GM21367 (cell line): Measurements from ENCODE around the gene PDPN.

ENCODE experiments used
- ATAC-seq: cut with Tn5 transposase; IDR thresholded peaks from one replicate; pipeline ENCODE4 v1.9.1; 2021; ENCODE audit not compliant: unreplicated experiment

Gene PDPN

GRCh38 chr1:13616234-13616633 lies 32.6 kb downstream of the PDPN start:
- ATAC-seq, result no peak

GRCh38 chr1:13617108-13617507 lies 33.5 kb downstream of the PDPN start:
- ATAC-seq, result no peak

GRCh38 chr1:13617773-13618172 lies 34.1 kb downstream of the PDPN start:
- no peak for ATAC-seq

- no peak for ATAC-seq
These were observed 34.9 kb downstream of the PDPN start for GRCh38 chr1:13618483-13618882.

- no peak for ATAC-seq
These were observed 36.3 kb downstream of the PDPN start for GRCh38 chr1:13619909-13620308.

GRCh38 chr1:13620825-13621224 lies 37.2 kb downstream of the PDPN start:
- no peak for ATAC-seq

- no peak for ATAC-seq
These were observed 38.8 kb downstream of the PDPN start for GRCh38 chr1:13622446-13622845.

- ATAC-seq, result no peak
These were observed 39.5 kb downstream of the PDPN start for GRCh38 chr1:13623021-13623637.

- ATAC-seq, result no peak
These were observed 40.9 kb downstream of the PDPN start for GRCh38 chr1:13624526-13624925.

- no peak for ATAC-seq
These were observed 43.5 kb downstream of the PDPN start for GRCh38 chr1:13627127-13627526.

GRCh38 chr1:13628218-13628617 lies 44.6 kb downstream of the PDPN start:
- no peak for ATAC-seq

- no peak for ATAC-seq
These were observed 45.1 kb downstream of the PDPN start for GRCh38 chr1:13628711-13629110.

GRCh38 chr1:13642306-13643004 lies 58.8 kb downstream of the PDPN start:
- no peak for ATAC-seq

GRCh38 chr1:13643017-13643416 lies 59.4 kb downstream of the PDPN start:
- ATAC-seq, result no peak

- no peak for ATAC-seq
These were observed 62.9 kb downstream of the PDPN start for GRCh38 chr1:13646521-13646920.

GRCh38 chr1:13651279-13651678 lies 67.6 kb downstream of the PDPN start:
- no peak for ATAC-seq

GRCh38 chr1:13652238-13652637 lies 68.6 kb downstream of the PDPN start:
- no peak for ATAC-seq

- ATAC-seq, result no peak
These were observed 77.9 kb downstream of the PDPN start for GRCh38 chr1:13661539-13661938.

- no peak for ATAC-seq
These were observed 78.9 kb downstream of the PDPN start for GRCh38 chr1:13662493-13662892.

GRCh38 chr1:13663969-13664368 lies 80.3 kb downstream of the PDPN start:
- no peak for ATAC-seq

- no peak for ATAC-seq
These were observed 80.8 kb downstream of the PDPN start for GRCh38 chr1:13664451-13664850.

GRCh38 chr1:13666317-13666716 lies 82.7 kb downstream of the PDPN start:
- ATAC-seq, result no peak
